ENCODE results near the gene SIX5.

DNA sequence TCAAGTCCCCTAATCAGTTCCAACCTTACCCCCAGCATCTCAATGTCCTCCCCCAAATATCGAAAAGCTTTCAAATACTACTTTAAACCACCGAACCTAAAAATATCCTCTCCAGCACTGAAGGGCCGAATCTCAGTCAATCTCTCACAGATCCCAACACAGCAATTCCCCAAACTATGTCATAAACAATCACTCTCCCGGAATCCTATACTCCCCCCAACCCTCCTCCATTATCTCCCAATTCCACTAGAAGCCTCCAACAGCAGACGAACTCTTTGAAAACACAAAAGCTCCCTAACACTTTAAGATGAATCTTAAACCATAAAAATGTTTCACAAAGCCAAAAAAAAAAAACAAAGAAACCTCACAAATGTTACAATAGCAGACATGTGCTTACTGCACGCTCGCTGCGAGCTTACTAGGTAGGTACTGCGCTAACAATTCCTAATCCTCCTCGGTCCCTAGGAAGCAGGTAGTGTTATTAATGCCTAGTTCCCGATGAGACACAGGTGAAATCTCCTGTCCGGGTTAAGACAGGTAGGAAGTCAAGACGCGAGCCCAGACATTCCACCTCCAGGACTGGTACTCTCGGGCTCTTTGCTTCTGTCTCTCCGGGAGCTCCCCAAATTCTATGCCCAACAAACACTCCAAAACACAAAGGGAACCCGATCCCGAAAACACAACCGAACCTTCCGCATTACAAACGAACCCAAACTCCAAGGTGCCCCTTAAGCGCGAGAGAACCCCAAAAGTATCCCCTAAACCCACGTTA lies 52.5 kb downstream of the SIX5 start:
- TF ChIP-seq POLR2AphosphoS5 (IDR thresholded peaks at IDR 0.05; ENCODE audit: low read depth, low read length), result no peak
- TF ChIP-seq, protein P1, sequence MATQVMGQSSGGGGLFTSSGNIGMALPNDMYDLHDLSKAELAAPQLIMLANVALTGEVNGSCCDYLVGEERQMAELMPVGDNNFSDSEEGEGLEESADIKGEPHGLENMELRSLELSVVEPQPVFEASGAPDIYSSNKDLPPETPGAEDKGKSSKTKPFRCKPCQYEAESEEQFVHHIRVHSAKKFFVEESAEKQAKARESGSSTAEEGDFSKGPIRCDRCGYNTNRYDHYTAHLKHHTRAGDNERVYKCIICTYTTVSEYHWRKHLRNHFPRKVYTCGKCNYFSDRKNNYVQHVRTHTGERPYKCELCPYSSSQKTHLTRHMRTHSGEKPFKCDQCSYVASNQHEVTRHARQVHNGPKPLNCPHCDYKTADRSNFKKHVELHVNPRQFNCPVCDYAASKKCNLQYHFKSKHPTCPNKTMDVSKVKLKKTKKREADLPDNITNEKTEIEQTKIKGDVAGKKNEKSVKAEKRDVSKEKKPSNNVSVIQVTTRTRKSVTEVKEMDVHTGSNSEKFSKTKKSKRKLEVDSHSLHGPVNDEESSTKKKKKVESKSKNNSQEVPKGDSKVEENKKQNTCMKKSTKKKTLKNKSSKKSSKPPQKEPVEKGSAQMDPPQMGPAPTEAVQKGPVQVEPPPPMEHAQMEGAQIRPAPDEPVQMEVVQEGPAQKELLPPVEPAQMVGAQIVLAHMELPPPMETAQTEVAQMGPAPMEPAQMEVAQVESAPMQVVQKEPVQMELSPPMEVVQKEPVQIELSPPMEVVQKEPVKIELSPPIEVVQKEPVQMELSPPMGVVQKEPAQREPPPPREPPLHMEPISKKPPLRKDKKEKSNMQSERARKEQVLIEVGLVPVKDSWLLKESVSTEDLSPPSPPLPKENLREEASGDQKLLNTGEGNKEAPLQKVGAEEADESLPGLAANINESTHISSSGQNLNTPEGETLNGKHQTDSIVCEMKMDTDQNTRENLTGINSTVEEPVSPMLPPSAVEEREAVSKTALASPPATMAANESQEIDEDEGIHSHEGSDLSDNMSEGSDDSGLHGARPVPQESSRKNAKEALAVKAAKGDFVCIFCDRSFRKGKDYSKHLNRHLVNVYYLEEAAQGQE (IDR thresholded peaks at IDR 0.05; ENCODE audit: insufficient read depth in 1 of 2, low read depth in 2 of 2, low read length in 2 of 2), result no peak
- TF ChIP-seq SIN3A (IDR thresholded peaks at IDR 0.05; ENCODE audit: borderline replicate concordance, insufficient read depth, low read length), result no peak
- no peak for TF ChIP-seq TAF1 (IDR thresholded peaks at IDR 0.05; ENCODE audit: borderline replicate concordance, insufficient read depth, low read length)
